GM03348 (cell line): ENCODE data around the gene ARHGAP24.
"Not testable (repeated sequence)": the region's sequence is repeated elsewhere in the genome, so short reads cannot be mapped to it uniquely, and the experiment has no call there.

ENCODE experiments used
- DNase-seq: peaks from one replicate; pipeline ENCODE4 v3.0.0; 2012; ENCODE audit warnings: low spot score

ARHGAP24 gene

GRCh38 chr4:86015412-86016350 lies 540.7 kb downstream of the ARHGAP24 start:
- no peak for DNase-seq

GRCh38 chr4:86019362-86019761 lies 544.4 kb downstream of the ARHGAP24 start:
- no peak for DNase-seq

GRCh38 chr4:86019906-86020305 lies 545.0 kb downstream of the ARHGAP24 start:
- DNase-seq, result no peak

GRCh38 chr4:86021671-86022070 lies 546.7 kb downstream of the ARHGAP24 start:
- DNase-seq, result not testable (repeated sequence)

GRCh38 chr4:86026720-86027119 lies 551.8 kb downstream of the ARHGAP24 start:
- no peak for DNase-seq

- DNase-seq, result no peak
Measured at GRCh38 chr4:86031927-86032326, 557.0 kb downstream of the ARHGAP24 start.

GRCh38 chr4:86032476-86033022 lies 557.6 kb downstream of the ARHGAP24 start:
- DNase-seq, result peak; percentile 82

GRCh38 chr4:86033171-86033570 lies 558.2 kb downstream of the ARHGAP24 start:
- DNase-seq, result peak; percentile 55

- DNase-seq, result no peak
Measured at GRCh38 chr4:86034616-86035015, 559.7 kb downstream of the ARHGAP24 start.

GRCh38 chr4:86035688-86036087 lies 560.7 kb downstream of the ARHGAP24 start:
- DNase-seq, result no peak

- DNase-seq, result no peak
Measured at GRCh38 chr4:86036736-86037135, 561.8 kb downstream of the ARHGAP24 start.

GRCh38 chr4:86038037-86038436 lies 563.1 kb downstream of the ARHGAP24 start:
- no peak for DNase-seq

GRCh38 chr4:86043755-86044592 lies 569.0 kb downstream of the ARHGAP24 start:
- DNase-seq, result peak; percentile 37

GRCh38 chr4:86044593-86044985 lies 569.6 kb downstream of the ARHGAP24 start:
- DNase-seq, result no peak

GRCh38 chr4:86048426-86048825 lies 573.5 kb downstream of the ARHGAP24 start:
- DNase-seq, result peak; percentile 27

- DNase-seq, result no peak
Measured at GRCh38 chr4:86050496-86050895, 575.5 kb downstream of the ARHGAP24 start.
